ENCODE results near the gene DSCAML1.

Gene DSCAML1

GRCh38 chr11:117610901-117611300, 186.1 kb downstream of the DSCAML1 start:
- DNase-seq (ENCODE audit: low read depth in 3 of 3), result no peak

- DNase-seq (ENCODE audit: low read depth in 3 of 3), result no peak
Observed at GRCh38 chr11:117610045-117610444, 187.0 kb downstream of the DSCAML1 start.

GRCh38 chr11:117607449-117607848, 189.6 kb downstream of the DSCAML1 start:
- no peak for DNase-seq (ENCODE audit: low read depth in 3 of 3)

- DNase-seq (ENCODE audit: low read depth in 3 of 3), result no peak
Observed at GRCh38 chr11:117606790-117607189, 190.2 kb downstream of the DSCAML1 start.

GRCh38 chr11:117606211-117606610, 190.8 kb downstream of the DSCAML1 start:
- DNase-seq (ENCODE audit: low read depth in 3 of 3), result no peak

GRCh38 chr11:117605331-117605730, 191.7 kb downstream of the DSCAML1 start:
- DNase-seq (ENCODE audit: low read depth in 3 of 3), result no peak

- DNase-seq (ENCODE audit: low read depth in 3 of 3), result no peak
Observed at GRCh38 chr11:117604336-117604995, 192.6 kb downstream of the DSCAML1 start.

- no peak for DNase-seq (ENCODE audit: low read depth in 3 of 3)
Observed at GRCh38 chr11:117603932-117604331, 193.1 kb downstream of the DSCAML1 start.

GRCh38 chr11:117601006-117601708, 195.9 kb downstream of the DSCAML1 start:
- no peak for DNase-seq (ENCODE audit: low read depth in 3 of 3)

- DNase-seq (ENCODE audit: low read depth in 3 of 3), result no peak
Observed at GRCh38 chr11:117600234-117600783, 196.7 kb downstream of the DSCAML1 start.

- DNase-seq (ENCODE audit: low read depth in 3 of 3), result peak; percentile 10 to 33 (median 17)
Observed at GRCh38 chr11:117597071-117597470, 199.9 kb downstream of the DSCAML1 start.

GRCh38 chr11:117595440-117595839, 201.6 kb downstream of the DSCAML1 start:
- no peak for DNase-seq (ENCODE audit: low read depth in 3 of 3)

GRCh38 chr11:117594721-117595120, 202.3 kb downstream of the DSCAML1 start:
- no peak for DNase-seq (ENCODE audit: low read depth in 3 of 3)

GRCh38 chr11:117593065-117593464, 204.0 kb downstream of the DSCAML1 start:
- DNase-seq (ENCODE audit: low read depth in 3 of 3), result no peak

- no peak for DNase-seq (ENCODE audit: low read depth in 3 of 3)
Observed at GRCh38 chr11:117591316-117592039, 205.5 kb downstream of the DSCAML1 start.

- no peak for DNase-seq (ENCODE audit: low read depth in 3 of 3)
Observed at GRCh38 chr11:117589063-117589462, 208.0 kb downstream of the DSCAML1 start.

GRCh38 chr11:117588166-117588810, 208.7 kb downstream of the DSCAML1 start:
- DNase-seq (ENCODE audit: low read depth in 3 of 3), result no peak

- DNase-seq (ENCODE audit: low read depth in 3 of 3), result no peak
Observed at GRCh38 chr11:117587416-117587815, 209.6 kb downstream of the DSCAML1 start.

- DNase-seq (ENCODE audit: low read depth in 3 of 3), result no peak
Observed at GRCh38 chr11:117586392-117586791, 210.6 kb downstream of the DSCAML1 start.

GRCh38 chr11:117585631-117586030, 211.4 kb downstream of the DSCAML1 start:
- DNase-seq (ENCODE audit: low read depth in 3 of 3), result no peak

GRCh38 chr11:117584056-117584830, 212.8 kb downstream of the DSCAML1 start:
- DNase-seq (ENCODE audit: low read depth in 3 of 3), result no peak

Data from stimulated activated CD4-positive, alpha-beta T cell treated with anti-CD3 and anti-CD28 coated beads, TNF-alpha, amount 100 ng/mL, for 48 hours (primary cell).